ENCODE measurements around the gene HOXC12.

- TF ChIP-seq POLR2A (IDR thresholded peaks at IDR 0.05; ENCODE audit: low read length) (no peak), GATA1 (IDR thresholded peaks at IDR 0.05; ENCODE audit: low read depth, low read length) (no peak)
Measured at GRCh38 chr12:53916788-53917655, 37.7 kb upstream of the HOXC12 start.
